ENCODE results near the gene FAM20B.

GRCh38 chr1:179016706-179017382, 8.8 kb upstream of the FAM20B start:
- TF ChIP-seq CTCF (IDR thresholded peaks at IDR 0.05 in 4 of 5, conservative IDR thresholded peaks at IDR 0.05 in 1 of 5), result no peak
- TF ChIP-seq POLR2A (IDR thresholded peaks at IDR 0.05), result no peak

Data from gastrocnemius medialis (tissue), 4 donors.